GM21529 (cell line): ENCODE measurements around the gene GBGT1.
"Not testable (repeated sequence)": the region's sequence is repeated elsewhere in the genome, so short reads cannot be mapped to it uniquely, and the experiment has no call there.

Experiments used
- ATAC-seq: cut with Tn5 transposase; IDR thresholded peaks from one replicate; pipeline ENCODE4 v1.9.1; 2021; ENCODE audit not compliant: unreplicated experiment

GBGT1 gene

DNA sequence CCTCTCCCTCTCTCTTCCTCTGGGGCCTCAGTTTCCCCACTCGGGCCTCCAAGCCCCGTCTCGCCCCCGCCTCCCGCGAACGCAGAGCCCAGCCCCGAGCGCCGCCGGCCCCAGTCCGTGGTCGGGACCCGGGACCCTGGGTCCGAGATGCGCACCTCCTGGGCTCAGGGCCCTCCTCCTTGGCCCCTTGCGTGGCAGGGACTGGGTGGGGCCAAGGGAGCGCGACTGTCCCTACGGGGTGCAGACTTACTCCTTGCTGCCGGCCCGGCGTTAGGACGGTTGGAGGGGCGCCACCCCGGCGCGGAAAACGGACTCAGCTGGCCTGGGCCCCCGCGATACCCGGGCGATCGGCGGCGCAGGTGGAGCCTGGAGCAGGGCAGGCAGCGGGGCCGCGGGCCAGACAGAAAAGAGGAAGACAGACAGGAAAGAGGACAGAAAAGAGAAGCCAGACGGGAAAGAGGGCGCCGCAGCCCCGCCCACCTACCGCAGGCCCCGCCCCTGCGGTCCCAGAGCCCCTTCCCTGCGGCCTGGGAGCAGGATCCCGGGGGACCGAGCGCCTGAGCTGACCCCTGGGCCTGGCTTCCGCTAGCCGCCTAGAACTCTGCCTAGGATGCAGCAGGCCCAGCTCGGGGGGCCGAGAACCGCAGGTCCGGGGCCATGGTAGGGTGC is at the start of gene GBGT1:
Gene GBGT1, minus strand, starts transcription at position 411 of the 669 bp plus-strand sequence. CDS start 1,502 bp downstream, outside the sequence.
- ATAC-seq, result no peak

DNA sequence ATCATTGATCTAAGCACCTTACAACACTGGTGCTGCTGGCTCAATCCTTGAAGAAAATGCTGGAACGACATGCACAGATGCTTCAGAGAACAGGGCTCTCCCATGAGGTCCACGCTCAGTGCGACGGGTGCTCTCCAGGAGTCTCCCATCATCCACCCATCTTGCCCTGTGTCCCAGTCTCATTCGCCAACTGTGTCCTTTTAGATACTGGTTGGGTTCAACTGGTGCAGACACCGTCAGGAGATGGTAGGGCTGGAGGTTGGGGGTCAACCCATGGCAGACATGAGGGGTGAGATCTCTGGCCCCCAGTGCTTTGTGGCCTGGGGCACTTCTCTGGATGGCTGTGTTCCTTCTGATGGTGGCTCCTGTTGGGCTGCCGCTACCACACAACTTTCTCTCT is 46.9 kb upstream of the GBGT1 start:
- ATAC-seq, result no peak

DNA sequence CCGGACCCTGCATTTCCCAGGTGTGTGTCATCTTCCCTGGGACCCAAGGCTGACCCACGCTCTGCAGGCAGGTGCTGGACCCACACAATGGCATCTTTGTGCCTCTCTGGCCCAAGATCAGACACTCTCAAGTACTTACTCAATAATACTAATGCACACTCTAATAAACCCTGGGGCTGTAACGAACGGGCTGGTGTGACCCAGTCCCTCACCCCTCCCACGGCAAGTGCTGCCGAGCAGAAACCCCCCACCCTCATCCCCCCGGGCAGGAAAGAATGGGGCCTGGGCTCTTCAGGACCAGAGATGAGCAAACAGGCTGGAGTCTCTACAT is 46.5 kb upstream of the GBGT1 start:
- ATAC-seq, result no peak

DNA sequence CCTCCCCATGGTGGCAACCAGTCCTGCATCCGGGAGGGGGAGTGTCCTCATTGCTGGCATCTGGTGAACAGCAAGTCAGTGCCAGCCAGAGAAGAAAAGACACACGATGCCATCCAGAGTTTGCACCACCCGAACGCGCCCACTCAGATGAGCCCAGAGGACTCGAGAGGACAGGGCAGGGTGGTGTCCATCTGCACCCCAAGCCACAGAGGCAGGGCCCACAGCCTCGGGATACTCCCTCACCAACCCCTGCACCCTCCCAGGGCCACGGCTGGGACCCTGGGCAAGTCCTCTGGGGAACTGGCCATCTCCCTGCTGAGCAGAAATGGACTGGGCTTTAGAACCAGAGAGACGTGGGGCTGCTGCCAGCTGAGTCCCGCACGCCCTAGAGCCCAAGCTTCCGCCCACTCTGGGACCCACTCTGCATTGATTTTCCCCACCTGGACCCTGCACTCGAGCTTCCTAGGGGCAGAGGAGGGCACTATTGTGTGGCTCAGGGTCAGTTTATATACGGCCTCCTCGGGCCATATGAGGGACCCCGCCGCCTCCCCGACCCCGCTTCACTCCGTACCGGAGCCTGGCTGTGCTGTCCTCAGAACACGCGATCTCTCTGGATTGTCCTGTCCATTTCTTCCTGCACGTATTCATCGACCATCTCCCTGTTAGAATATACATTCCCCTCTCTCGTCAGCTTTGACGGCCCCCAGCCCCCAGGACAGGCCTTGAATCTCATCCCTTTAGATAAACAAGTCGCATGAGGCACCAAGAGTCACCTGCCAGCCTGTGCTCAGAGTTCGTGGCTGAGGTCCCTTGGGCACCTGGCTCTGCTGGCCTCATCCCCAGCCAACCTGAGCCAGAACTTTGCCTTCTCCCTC is 45.9 kb upstream of the GBGT1 start:
- not testable (repeated sequence) for ATAC-seq

DNA sequence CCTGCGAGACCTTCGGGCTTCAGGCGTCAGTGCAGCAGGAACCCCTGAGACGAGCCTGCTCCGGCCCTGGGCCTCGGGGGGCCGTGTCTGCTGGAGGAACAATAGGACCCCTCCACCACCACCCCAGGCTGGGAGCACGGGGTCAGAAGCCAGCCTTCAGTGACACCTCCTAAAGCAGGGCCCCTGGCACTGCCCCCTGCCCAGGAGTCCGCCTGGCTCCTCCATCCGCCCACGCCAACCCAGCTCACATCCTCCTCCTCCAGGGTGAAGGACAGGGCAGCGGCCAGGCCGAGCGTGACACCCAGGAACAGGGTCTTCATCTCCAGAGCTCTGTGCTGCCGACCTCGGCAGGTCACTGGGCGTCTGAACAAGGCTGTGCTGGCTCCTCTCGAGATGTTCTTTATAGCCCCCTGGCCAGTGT is 45.2 kb upstream of the GBGT1 start, which contains the start of gene OBP2B:
Gene OBP2B, minus strand, starts transcription at position 371 of the 421 bp plus-strand sequence. Its CDS starts 51 bp downstream, at position 320.
- ATAC-seq, result not testable (repeated sequence)

DNA sequence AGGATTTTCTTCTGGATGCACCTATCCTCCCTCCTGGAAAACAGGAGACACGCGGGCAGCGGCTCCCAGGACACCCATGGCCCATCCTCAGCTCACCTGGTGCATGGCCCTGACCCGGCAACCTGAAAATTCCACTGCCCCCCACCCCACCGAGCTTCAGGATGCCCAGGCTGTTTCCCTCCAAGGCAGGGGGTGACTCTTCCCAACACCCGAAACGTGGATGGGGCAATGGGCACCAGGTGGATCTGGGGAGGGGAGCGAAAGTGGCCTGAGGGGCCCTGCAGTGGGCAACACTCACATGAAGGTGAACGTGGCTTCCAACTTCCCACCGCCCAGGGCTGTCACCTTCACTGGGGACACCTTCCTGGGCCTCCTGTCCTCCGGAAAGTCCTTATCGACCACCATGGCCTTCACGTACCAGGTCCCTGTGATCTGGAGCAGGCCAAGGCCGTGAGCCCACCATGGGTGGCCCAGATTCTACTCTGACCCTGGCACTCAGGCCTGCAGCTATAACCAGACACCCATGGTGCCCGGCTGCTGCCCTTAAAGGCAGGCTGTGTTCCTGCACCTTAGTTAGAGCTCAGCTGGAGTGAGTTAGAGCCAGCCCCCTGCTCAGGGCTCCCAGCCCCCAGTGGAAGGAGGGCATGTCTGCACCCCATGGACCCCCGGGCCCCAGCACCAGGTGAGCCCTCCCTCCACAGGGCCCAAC is 44.6 kb upstream of the GBGT1 start:
- ATAC-seq, result not testable (repeated sequence)

DNA sequence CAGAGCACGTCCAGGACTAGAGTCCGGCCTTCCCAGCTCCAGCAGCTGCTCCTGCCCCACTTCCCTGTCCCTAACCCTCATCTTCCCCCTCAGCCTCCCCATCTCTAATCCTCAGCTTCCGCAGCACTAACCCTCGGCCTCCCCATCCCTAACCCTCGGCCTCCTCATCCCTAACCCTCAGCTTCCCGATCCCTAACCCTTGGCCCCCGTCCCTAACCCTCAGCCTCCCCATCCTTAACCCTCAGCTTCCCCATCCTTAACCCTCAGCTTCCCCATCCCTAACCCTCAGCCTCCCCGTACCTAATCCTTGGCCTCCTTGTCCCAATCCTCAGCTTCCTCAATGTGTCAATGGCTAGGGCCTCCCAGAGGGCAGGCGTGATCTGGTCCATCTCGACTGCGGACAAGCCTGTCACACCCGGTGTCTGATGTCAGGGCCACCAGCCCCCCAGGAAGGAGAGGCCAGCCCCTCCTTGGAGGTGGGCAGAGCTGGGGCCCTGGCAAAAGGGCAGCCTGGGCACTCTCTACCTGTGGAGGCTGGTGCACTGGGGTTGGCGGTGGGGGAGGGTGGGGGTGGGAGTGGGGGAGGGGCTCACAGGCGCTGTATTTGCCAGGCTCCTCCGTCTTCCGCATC is 43.9 kb upstream of the GBGT1 start:
- ATAC-seq, result no peak

DNA sequence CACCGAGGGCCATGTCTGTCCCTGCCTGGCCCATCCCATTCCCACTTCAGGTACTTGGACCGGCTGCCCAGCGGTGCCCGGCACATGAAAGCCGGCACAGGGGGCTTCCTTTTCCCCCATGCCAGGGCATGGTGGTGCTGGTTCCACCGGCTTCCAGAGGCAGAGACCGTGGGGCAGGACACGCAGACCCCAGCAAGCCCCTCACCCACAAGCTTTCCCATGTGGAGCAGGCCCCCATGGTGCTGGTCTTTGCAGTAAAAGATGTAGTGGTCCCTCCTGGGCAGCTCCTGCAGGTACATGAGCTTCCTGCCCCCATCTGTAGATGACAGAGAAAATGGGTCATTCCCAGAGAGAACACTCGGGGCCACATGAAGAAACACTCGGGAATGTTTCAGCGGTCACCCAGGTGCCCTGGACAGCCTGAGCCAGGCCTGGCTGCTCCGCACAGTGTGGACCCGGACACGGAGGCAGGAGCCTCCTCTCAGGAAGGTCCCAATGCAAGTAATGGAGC is 43.4 kb upstream of the GBGT1 start:
- ATAC-seq, result no peak

DNA sequence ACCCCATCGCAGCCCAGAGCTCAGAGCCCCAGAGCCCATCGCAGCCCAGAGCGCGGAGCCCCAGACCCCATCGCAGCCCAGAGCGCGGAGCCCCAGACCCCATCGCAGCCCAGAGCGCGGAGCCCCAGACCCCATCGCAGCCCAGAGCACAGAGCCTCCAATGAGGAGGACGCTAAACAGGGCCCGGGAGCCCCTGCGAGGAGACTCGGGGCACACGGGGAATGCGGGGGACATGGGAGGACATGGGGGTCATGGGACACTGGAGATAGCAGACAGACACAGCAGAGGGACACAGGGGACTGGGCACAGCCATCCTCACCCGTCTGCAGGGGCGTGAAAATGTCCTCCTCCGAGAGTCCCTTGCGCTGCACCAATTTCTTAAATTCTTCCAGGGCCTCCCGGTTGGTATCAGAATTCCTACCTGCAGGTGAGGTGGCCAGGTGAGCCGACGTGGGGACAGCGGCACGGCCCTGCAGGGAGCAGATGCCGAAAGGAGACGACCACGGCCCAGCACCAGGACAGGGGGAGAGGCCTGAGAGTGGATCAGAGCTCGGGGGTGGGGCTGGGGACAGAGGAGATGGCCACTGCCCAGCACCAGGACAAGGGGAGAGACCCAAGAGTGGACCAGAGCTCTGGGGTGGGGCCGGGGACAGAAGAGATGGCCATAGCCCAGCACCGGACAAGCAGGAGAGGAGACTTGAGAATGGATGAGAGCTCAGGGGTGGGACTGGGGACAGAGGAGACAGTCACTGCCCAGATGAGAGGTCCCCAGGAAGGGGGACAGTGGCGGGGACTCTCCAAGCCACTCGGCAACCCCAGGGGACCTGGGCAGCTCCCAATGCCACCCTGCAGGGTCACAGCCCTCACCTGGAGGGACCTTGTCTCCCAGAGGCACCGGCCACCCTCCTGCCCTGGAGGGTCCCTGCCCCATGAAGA is 42.5 kb upstream of the GBGT1 start:
- ATAC-seq, result no peak

DNA sequence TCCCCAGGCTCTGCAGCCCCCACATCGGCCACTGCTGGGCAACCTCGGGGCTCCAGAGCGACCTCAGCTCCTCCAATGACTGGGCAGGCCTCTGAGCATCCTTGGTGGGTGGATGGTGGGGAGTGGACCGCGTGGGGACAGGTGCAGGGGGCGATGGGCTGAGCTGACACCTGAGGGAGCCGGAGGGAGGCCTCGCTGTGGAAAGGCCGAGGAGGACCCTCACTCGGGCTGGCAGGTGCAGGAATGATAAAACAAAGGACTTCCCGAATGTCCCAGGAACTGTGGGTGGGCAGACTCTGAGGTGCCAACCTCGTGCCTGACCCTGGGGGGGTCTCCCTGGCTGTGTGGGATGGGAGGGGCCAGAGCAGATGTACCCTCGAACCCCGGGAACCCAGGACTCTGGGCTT is 41.8 kb upstream of the GBGT1 start:
- not testable (repeated sequence) for ATAC-seq

DNA sequence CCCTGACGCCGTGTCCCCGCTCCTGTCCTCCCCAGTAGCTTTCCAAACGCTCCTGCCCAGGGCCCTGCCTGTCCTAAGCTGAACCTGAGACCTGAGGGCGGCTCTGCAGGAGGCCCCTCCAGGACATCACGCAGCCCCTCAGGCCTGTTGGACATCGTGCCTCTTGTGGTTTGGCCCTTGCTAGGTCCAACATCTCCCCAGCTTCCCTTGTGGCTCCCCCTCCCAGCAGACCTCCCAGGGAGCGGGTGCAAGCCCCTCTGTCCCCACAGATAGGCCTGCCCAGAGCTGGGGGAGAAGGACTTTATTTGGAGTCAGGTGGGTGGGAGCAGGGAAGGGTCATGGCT is 41.3 kb upstream of the GBGT1 start:
- ATAC-seq, result no peak

DNA sequence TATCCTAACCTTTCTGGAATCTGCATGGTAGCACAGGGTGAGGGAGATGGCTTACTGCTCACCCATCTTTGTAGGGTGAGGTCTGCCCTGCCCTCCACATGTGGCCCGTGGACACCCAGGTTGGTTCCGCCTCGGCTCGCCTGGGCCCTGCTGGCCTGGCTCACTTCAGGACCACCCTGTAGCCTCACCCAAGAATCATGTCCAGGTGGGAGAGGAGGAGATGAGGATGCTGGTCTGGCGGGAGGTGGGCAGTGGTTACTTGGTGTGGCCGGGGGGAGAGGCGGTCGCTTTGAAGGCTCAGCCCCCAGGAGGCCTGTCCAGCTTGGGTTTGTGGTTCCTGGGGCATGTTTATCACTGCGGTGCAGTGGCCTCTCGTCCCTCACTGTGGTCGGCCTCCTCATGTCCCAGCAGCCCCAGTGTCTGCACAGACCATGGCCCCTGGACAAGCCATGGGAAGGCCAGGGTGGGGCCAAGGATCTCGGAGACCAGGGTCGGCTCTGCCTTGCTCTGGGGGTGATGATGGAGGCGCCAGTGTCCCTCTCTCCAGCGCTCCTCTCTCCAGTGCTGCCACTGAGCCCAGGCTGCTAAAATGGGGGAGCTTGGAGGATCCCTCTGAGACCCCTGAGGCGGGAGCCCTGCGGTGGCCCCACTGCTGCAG is 40.8 kb upstream of the GBGT1 start:
- ATAC-seq, result no peak

DNA sequence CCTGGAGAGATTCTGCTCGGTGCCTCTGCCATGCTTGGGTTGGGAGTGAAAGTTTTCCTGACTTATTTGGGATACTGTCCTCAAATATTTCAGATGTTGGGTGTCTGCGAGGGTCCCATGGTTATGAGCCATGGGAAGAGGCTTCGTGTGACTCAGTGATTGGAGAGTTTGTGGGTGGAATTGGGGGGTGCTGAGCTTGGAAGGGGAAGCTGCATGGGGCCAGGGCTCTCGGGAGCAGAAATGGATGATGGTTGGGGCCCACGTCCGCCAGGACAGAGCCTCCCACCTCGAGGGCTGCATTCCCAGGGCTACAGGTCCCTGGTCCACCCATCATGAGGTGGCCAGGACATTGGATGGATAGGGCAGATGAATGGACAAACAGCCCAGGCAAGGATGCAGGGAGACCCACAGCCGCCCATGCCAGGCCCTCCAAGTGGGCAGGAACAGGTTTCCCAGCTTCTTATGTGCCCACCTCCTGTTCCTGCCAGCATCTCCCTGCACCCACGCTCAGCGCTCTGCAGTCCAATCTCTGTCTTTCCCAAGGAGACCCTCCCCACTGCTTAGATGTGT is 39.9 kb upstream of the GBGT1 start:
- no peak for ATAC-seq

DNA sequence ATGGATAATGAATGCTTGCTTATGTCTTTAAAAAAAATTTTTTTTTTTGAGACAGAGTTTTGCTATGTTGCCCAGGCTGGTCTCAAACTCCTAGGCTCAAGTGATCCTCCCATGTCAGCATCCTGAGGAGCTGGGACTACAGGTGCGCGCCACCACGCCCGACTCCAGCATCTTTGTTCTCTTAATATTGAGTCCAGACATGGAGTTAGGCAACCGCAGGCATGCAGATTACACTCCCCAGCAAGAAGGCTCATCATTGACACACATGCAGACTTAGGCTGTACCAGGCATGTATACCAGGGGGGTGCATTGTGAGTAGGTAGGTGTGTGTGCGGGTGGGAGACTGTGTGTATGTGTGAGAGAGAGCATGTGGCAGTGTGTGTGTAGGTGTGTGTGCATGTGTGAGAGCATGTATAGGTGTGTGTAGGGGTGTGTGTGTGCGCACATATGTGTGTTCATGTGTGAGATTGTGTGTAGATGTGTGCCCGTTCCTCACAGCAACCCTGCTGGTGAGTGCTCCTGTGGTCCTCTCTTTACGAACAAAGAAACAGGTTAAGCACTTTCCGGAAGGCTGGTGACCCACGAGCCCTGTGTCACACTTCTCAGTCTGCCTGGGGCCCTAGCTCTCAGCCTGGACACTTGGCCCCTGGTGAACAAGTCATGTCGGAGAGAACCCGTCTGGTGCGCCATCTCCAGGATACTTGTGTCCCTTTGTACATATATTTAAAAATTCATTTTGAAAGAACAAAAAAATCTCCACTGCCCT is 39.2 kb upstream of the GBGT1 start:
- ATAC-seq, result no peak

DNA sequence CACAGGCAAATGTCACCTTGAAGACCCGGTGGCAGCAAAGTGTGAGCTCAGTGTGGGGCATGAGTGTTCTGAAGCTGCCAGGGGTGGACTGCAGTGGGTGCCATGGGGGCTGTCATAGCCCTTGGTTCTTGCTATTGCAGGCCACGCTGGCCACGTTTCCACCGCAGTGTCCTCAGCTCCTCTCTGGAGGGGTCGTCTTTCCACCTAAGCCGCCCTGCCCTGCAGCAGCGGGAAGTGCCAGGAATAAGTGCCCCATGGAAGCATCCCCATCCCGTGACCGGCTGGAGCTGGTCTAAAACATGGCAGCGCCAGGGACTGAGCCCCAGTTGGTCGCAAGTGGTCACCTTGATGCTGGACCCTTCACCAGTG is 38.4 kb upstream of the GBGT1 start:
- ATAC-seq, result no peak

DNA sequence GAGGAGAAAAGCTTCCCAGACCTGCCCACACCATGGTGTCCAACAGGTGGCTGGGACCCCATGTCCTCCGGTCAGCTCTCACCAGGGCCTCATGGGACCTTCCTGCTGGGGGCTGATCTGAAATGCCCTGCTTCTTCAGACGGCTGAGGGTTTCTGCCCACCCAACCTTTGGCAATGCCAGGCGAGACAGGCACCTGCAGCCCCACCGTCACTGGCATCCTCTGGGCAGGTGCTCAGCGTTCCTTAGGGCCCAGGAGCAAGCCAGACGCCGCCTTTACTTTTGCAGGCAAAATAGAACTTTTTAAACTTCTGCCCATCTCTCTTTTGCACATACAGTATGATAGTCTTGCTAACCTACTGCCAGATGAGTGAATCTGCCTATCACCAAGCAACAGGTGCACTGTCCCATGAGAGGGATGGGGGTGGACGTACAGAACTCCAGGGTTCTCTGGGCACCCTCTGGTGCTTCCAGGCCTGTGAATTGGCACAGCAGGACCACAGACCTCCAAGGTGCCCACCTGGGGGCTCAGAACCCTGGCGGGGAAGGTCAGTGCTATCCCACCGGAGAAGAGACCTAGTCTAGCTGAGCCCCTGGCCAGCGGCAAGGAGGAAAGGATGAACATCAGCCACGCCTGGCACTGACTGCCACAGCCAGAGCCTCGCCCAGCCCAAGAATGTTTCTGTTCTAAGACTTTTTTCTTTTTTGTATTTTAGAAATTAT is 37.9 kb upstream of the GBGT1 start:
- no peak for ATAC-seq

DNA sequence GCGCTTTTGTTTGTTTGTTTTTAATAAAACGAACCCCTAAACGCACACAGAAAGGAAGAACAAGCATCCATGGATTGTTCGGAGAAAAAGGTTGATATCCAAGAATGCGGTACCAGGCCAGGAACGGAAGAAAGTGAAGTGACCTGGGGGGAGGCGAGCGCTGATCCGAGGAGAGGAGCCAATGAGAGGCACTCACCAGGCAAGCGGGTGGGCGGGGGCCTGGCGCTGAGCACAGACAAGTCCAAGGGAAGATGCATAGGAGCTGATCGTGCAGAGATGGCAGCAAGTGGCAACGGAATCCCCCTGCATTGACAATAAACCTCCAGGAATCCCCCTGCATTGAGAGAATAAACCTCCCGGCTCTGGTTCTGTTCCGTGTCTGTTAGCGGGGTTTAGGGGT is 36.9 kb upstream of the GBGT1 start:
- no peak for ATAC-seq
